ENCODE results near the gene FAIM2.

- TF ChIP-seq CTCF (IDR thresholded peaks at IDR 0.05; ENCODE audit: borderline replicate concordance, extremely low read depth, low read length, poor library complexity, severe bottlenecking) (peak; percentile 97), EZH2 (IDR thresholded peaks at IDR 0.05; ENCODE audit: borderline replicate concordance, low read depth, low read length, severe bottlenecking) (no peak)
Measured at GRCh38 chr12:49866859-49867569, 36.7 kb downstream of the FAIM2 start.
